Testis (tissue), 3 donors: ENCODE results near the gene DVL2. TPM values are rescaled to one million over a fixed set of nuclear protein-coding genes. Genes with fewer than 3 reads are reported as not detected.

ENCODE experiments used
- DNase-seq: peaks from one replicate; pipeline ENCODE4 v3.0.0-alpha.2; 2019
- H3K27ac ChIP-seq, 2 donors: fragments of 200-600 bp; sonication (generic); one replicate each; pipeline ENCODE4 v1.5.1; 2019
- H3K27me3 ChIP-seq: fragments of 200-600 bp; sonication (generic); one replicate; pipeline ENCODE4 v1.5.1; 2019
- H3K36me3 ChIP-seq: fragments of 200-600 bp; sonication (generic); one replicate; pipeline ENCODE4 v1.5.1; 2017; ENCODE audit warnings: low read depth; ENCODE audit errors: missing control alignments
- H3K4me1 ChIP-seq: fragments of 200-600 bp; sonication (generic); one replicate; pipeline ENCODE4 v1.5.1; 2019
- H3K4me3 ChIP-seq, 2 donors: fragments of 200-600 bp; sonication (generic); one replicate each; pipeline ENCODE4 v1.5.1; 2017 to 2019
- H3K9me3 ChIP-seq: fragments of 200-600 bp; sonication (generic); one replicate; pipeline ENCODE4 v1.5.1; 2017
- POLR2A ChIP-seq: fragments of 450-650 bp; IDR thresholded peaks from one replicate; pipeline ENCODE4 v1.6.1; 2017; ENCODE audit warnings: antibody characterized with exemption, mild to moderate bottlenecking, moderate library complexity
- WGBS, 2 donors: methylation state at CpG; one replicate each; pipeline ENCODE4 v1.1.5; 2018; 5-methylcytosine and 5-hydroxymethylcytosine counted together
- intact Hi-C: fragments of 100-400 bp; cut with DNase I; formaldehyde crosslinking; loops from one replicate; pipeline ENCODE4 v1.15.1; 2023; ENCODE audit warnings: low total_unique reads
- polyA plus RNA-seq: library from polyadenylated mRNA; stranded (reverse); fragments of 350-450 nt; fragmentation: Illumina TruSeq; extraction: RNeasy Lipid Tissue Mini Kit (QIAGEN cat#74804); gene quantifications from one replicate; pipeline ENCODE4 v1.2.3, GENCODE V29; 2014; ENCODE audit warnings: low read depth, low replicate concordance; ENCODE audit not compliant: insufficient read depth
- total RNA-seq, 2 donors: library from RNA; depleted of rRNA; stranded (reverse); fragments of >200 nt; gene quantifications; one replicate each; pipeline ENCODE4 v1.2.3, GENCODE V29; 2016
- TF ChIP-seq, protein P1 (sequence below), 3 experiments: fragments of 450-650 bp in 2 of 3; fragments of 200-600 bp in 1 of 3; sonication (generic) in 1 of 3; IDR thresholded peaks; one replicate each; pipeline ENCODE4 v1.5.1; 2016 to 2019; ENCODE audit warnings: antibody characterized with exemption in 3 of 3, mild to moderate bottlenecking in 2 of 3, moderate library complexity in 1 of 3

DVL2 gene
- total and polyA plus RNA-seq, 3 donors from 2014 or later = 43.6 to 102 (median 81.3) TPM

DNA sequence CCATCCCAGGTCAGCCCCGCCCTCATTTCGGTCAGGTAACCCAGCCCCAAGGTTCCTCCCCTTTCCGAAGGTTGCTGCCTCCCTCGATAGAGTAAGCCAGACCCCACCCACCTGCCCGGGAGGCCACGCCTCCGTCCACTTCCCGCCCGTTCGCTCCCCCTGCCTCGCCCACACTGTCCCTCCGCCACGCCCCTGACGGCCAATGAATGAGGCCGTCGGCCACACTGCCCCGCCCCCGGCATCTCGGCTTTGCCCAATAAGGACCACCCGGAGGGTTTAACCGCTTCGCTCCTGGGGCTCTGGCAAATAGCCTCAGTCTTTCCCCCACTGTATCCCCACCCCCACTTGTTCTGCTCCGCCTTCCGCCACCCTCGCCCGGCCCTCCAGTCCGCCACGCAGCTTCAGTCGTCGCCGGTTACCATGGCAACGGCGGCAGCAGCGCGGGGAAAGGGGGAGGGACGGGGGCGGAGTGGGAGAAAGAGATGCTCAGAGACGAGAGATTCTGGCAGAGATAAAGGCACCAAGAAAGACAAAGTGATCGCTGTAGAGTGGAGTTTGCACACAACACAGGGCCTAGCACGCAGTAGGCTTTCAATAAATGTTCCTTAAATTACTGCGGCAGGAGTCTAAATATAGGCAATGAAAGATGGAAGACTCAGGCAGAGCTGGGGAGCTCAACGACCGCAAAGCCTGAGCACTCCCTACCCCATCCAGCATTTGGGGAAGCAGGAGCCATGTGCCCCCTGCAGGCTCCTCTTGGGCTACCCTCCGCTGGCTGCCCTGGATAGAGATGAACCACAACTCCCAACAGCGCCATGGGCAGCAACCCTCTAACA, 19.8 kb downstream of the DVL2 start:
- WGBS, 2 donors = 0 to 1% methylated on average over 35 to 45 of the region's 45 CpGs
- Histone ChIP-seq H3K9me3 (no peaks in the 10 kb centered on the region), H3K27ac (peak overlapping the region; percentile 51 to 53), H3K36me3 (no peaks in the 10 kb centered on the region), H3K4me3 (peak overlapping the region; percentile 29 to 64), H3K4me1 (peaks cover 29% of the 10 kb centered on the region), H3K27me3 (no peaks in the 10 kb centered on the region)
- peak; percentile 96 for DNase-seq
- TF ChIP-seq, protein P1, sequence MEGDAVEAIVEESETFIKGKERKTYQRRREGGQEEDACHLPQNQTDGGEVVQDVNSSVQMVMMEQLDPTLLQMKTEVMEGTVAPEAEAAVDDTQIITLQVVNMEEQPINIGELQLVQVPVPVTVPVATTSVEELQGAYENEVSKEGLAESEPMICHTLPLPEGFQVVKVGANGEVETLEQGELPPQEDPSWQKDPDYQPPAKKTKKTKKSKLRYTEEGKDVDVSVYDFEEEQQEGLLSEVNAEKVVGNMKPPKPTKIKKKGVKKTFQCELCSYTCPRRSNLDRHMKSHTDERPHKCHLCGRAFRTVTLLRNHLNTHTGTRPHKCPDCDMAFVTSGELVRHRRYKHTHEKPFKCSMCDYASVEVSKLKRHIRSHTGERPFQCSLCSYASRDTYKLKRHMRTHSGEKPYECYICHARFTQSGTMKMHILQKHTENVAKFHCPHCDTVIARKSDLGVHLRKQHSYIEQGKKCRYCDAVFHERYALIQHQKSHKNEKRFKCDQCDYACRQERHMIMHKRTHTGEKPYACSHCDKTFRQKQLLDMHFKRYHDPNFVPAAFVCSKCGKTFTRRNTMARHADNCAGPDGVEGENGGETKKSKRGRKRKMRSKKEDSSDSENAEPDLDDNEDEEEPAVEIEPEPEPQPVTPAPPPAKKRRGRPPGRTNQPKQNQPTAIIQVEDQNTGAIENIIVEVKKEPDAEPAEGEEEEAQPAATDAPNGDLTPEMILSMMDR (IDR thresholded peaks at IDR 0.05) = peak; percentile 10 to 42 (median 13)
- TF ChIP-seq POLR2A = no peak
- intact Hi-C loops = no loop called here

DNA sequence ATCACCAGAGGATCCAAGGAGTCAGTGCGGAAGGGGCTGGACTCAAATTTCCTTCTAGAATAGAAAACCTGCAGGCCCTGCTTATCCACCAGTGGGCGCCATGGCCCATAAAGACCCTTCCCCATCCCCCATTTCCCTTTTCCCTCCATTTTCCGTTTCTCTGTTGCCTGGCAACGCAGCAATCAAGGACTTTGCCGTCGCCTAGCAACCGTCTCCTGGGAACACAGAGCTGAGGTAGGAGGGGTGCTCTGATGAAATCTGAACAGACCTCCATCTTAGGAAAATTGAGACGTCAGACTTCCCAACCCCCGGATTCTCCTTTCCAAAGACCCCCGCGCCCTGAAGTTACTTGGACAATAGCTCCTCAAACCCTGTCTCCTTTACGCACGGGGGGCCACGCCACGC, 20.4 kb downstream of the DVL2 start:
- Histone ChIP-seq H3K27me3 (no peaks in the 10 kb centered on the region), H3K4me3 (peak overlapping the region; percentile 29 to 64), H3K27ac (peak overlapping the region; percentile 51 to 53), H3K9me3 (no peaks in the 10 kb centered on the region), H3K36me3 (no peaks in the 10 kb centered on the region), H3K4me1 (peaks cover 23% of the 10 kb centered on the region)
- intact Hi-C loops = no loop called here
- 4 to 9% methylated on average over 14 to 15 of the region's 15 CpGs for WGBS, 2 donors
- peak; percentile 86 for DNase-seq
- TF ChIP-seq, protein P1 (IDR thresholded peaks at IDR 0.05) = peak in 1 of 3 experiments; percentile 31
- TF ChIP-seq POLR2A = no peak

DNA sequence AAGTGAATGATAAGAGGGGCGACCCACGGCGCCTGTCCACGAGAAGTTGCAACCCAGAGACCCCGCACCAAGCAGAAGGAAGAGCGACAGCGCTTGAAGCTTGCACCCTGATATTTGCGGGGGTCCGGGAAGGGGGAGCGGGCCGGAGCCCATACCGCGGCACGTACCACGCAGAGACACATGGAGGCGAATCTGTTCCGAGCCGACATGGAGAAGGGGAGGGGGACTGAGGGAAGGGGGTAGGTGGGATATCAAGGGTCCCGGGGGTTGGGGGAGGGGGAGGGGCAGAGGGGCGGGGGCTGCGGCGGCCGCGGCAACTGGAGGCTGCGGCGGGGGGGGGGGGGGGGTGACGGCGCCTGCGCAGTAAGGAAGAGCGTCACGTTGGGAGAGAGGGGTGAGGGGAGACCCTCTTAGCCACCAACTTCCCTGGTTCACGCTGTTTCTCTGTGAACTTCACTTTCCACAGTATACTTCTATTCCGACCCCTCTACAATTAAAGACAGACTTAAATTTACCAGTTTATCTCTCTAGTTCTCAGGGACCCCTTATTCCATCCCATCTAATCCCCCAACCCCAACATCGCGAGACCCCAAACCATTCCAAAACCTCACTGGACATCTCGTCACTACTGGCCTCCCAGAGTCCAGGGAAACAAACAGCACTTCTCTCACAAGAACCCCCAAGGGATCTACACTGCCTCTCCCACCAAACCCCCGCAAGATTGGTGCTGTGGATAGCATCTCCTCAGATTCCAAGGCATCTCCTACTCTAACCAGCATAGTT, 22.6 kb downstream of the DVL2 start:
- WGBS, 2 donors = 29 to 32% methylated on average over 34 to 36 of the region's 37 CpGs
- no peak overlapping the region for H3K4me3 ChIP-seq
- intact Hi-C loops = no loop called here
- no peaks in the 10 kb centered on the region for H3K36me3 ChIP-seq
- H3K9me3 ChIP-seq = no peaks in the 10 kb centered on the region
- H3K27me3 ChIP-seq = no peaks in the 10 kb centered on the region
- peaks cover 37% of the 10 kb centered on the region for H3K4me1 ChIP-seq
- H3K27ac ChIP-seq = no peak overlapping the region
- TF ChIP-seq, protein P1 (IDR thresholded peaks at IDR 0.05) = no peak
- TF ChIP-seq POLR2A = no peak
- DNase-seq = no peak

DNA sequence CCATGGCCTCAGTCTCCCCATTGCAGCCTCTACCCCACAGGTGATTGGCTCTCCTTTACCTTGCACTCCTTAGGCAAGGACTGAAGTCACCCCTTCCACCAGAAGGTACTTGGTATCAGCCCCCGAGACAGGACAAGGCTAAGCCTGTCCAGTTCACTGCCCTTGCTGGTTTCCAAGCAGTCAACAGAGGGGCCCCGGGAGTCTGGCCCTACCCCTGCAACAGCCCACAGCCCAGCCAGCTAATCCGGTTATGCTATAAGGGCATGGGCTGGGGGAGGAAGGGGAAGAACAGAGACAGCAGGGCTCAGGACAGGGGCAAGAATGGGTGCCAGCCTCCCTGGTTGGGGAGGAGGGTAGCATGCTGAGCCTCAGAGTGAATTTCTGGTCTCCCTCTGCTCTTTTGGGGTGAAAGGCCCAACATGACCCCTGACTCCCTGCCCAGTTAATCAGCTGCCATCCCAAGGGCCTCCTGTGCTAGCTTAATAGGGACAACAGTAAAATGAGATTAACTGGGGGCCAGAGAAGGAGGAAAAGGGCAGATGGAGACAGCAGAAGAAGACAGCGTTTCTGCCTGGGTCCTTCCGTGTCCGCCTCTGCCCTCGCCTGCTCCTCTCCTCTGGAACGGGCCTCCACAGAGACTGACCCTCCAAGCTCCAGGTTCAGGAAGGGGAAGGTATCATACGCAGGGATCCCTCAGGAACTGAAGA, 25.4 kb downstream of the DVL2 start:
- WGBS, 2 donors = 76 to 83% methylated on average over 8 to 9 of the region's 9 CpGs
- Histone ChIP-seq H3K36me3 (no peaks in the 10 kb centered on the region), H3K4me1 (peaks cover 43% of the 10 kb centered on the region)

More for the DNA sequence above, 25.4 kb downstream of the DVL2 start:
- DNase-seq = no peak
- intact Hi-C loops = no loop called here
- H3K27ac ChIP-seq = no peak overlapping the region
- no peaks in the 10 kb centered on the region for H3K9me3 ChIP-seq
- no peaks in the 10 kb centered on the region for H3K27me3 ChIP-seq
- H3K4me3 ChIP-seq = no peak overlapping the region
- TF ChIP-seq POLR2A = no peak
- TF ChIP-seq, protein P1 (IDR thresholded peaks at IDR 0.05) = no peak
